ENCODE results near the gene TBX3.

TBX3 gene

GRCh38 chr12:114681116-114681871 is 2.7 kb downstream of the TBX3 start:
- DNase-seq = no peak
- Histone ChIP-seq H3K9me3 (replicated peaks; ENCODE audit: insufficient read depth, low read length) (no peaks in the 10 kb centered on the region), H3K36me3 (replicated peaks; ENCODE audit: insufficient read depth, low read length) (no peaks in the 10 kb centered on the region), H3F3A (ENCODE audit: insufficient read depth, low read length) (no peaks in the 10 kb centered on the region), H3K4me2 (ENCODE audit: low read depth, low read length) (no peak overlapping the region), H3K9ac (ENCODE audit: low read length) (no peak overlapping the region), H3K4me3 (ENCODE audit: low read length) (no peak overlapping the region), H4K20me1 (ENCODE audit: insufficient read depth, low read length) (no peaks in the 10 kb centered on the region), H3K79me2 (ENCODE audit: low read length) (no peaks in the 10 kb centered on the region), H2AFZ (ENCODE audit: low read length) (no peak overlapping the region), H3K27ac (ENCODE audit: low read length) (no peak overlapping the region), H3K9me2 (replicated peaks; ENCODE audit: insufficient read depth, low read length) (no peaks in the 10 kb centered on the region), H3K4me1 (ENCODE audit: low read length) (no peaks in the 10 kb centered on the region), H3K27me3 (replicated peaks; ENCODE audit: insufficient read depth, low read length) (no peaks in the 10 kb centered on the region)
- TF ChIP-seq, protein P1, sequence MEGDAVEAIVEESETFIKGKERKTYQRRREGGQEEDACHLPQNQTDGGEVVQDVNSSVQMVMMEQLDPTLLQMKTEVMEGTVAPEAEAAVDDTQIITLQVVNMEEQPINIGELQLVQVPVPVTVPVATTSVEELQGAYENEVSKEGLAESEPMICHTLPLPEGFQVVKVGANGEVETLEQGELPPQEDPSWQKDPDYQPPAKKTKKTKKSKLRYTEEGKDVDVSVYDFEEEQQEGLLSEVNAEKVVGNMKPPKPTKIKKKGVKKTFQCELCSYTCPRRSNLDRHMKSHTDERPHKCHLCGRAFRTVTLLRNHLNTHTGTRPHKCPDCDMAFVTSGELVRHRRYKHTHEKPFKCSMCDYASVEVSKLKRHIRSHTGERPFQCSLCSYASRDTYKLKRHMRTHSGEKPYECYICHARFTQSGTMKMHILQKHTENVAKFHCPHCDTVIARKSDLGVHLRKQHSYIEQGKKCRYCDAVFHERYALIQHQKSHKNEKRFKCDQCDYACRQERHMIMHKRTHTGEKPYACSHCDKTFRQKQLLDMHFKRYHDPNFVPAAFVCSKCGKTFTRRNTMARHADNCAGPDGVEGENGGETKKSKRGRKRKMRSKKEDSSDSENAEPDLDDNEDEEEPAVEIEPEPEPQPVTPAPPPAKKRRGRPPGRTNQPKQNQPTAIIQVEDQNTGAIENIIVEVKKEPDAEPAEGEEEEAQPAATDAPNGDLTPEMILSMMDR (IDR thresholded peaks at IDR 0.05; ENCODE audit: low read length) = no peak
- TF ChIP-seq EZH2 (optimal IDR thresholded peaks at IDR 0.05; ENCODE audit: low read depth, low read length) (no peak), EZH2phosphoT487 (IDR thresholded peaks at IDR 0.05; ENCODE audit: low read length) (no peak)

DNA sequence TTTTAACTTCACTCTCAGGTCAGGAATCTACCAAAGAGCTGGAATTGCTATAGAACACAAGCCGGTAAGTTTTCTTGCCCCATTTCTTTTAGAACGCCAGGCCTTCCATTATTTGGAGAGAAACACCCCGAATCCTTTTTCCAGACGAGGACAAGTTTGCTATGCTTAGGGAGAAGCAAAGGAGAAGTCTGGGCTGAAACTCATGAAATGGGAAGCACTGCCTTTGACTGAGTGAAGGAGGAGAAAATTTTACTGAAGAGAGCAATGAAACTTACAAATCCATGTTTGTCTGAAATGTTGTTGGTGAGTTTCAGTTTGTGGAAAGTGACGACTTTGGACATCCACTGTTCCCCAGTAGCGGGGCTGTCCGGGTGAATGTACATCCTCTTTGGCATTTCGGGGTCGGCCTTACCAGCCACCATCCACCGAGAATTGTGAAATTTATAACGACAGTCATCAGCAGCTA is 3.3 kb downstream of the TBX3 start:
- no peaks in the 10 kb centered on the region for H3K4me1 ChIP-seq (ENCODE audit: low read length)
- H4K20me1 ChIP-seq (ENCODE audit: insufficient read depth, low read length) = no peaks in the 10 kb centered on the region
- no peaks in the 10 kb centered on the region for H3K36me3 ChIP-seq (replicated peaks; ENCODE audit: insufficient read depth, low read length)
- no peak for TF ChIP-seq EZH2 (optimal IDR thresholded peaks at IDR 0.05; ENCODE audit: low read depth, low read length)
- no peak for TF ChIP-seq EZH2phosphoT487 (IDR thresholded peaks at IDR 0.05; ENCODE audit: low read length)
- TF ChIP-seq, protein P1 (IDR thresholded peaks at IDR 0.05; ENCODE audit: low read length) = no peak
- H2AFZ ChIP-seq (ENCODE audit: low read length) = no peak overlapping the region
- no peak overlapping the region for H3K4me3 ChIP-seq (ENCODE audit: low read length)
- no peaks in the 10 kb centered on the region for H3K79me2 ChIP-seq (ENCODE audit: low read length)
- no peaks in the 10 kb centered on the region for H3K9me2 ChIP-seq (replicated peaks; ENCODE audit: insufficient read depth, low read length)
- H3K9ac ChIP-seq (ENCODE audit: low read length) = no peak overlapping the region
- no peak overlapping the region for H3K4me2 ChIP-seq (ENCODE audit: low read depth, low read length)
- H3K27me3 ChIP-seq (replicated peaks; ENCODE audit: insufficient read depth, low read length) = no peaks in the 10 kb centered on the region
- no peaks in the 10 kb centered on the region for H3F3A ChIP-seq (ENCODE audit: insufficient read depth, low read length)
- no peaks in the 10 kb centered on the region for H3K9me3 ChIP-seq (replicated peaks; ENCODE audit: insufficient read depth, low read length)
- DNase-seq = no peak
- H3K27ac ChIP-seq (ENCODE audit: low read length) = no peak overlapping the region

DNA sequence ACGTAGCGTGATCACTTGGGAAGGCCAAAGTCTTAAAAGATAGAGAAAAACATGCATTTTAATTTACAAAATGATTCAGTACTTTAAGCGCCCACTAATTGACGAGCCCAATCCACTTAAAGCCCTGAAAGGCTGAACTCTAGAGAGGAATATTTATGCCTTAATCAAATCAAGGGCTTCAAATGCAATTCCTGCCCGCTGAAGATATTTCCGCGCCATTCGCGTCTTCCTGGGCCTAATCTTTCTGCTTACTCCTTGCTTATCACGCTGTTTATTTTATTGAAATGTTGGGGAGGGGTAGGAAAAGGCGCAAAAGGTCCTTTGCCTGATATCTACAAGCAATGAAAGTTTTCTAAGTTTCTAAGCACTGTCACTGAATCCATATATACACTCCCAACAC is 4.0 kb downstream of the TBX3 start:
- Histone ChIP-seq H3K4me3 (ENCODE audit: low read length) (no peak overlapping the region), H3K36me3 (replicated peaks; ENCODE audit: insufficient read depth, low read length) (no peaks in the 10 kb centered on the region), H4K20me1 (ENCODE audit: insufficient read depth, low read length) (no peaks in the 10 kb centered on the region), H2AFZ (ENCODE audit: low read length) (no peak overlapping the region), H3K27me3 (replicated peaks; ENCODE audit: insufficient read depth, low read length) (no peaks in the 10 kb centered on the region), H3K4me2 (ENCODE audit: low read depth, low read length) (no peak overlapping the region), H3K9ac (ENCODE audit: low read length) (no peak overlapping the region), H3K9me3 (replicated peaks; ENCODE audit: insufficient read depth, low read length) (no peaks in the 10 kb centered on the region), H3K27ac (ENCODE audit: low read length) (no peak overlapping the region), H3K9me2 (replicated peaks; ENCODE audit: insufficient read depth, low read length) (no peaks in the 10 kb centered on the region), H3K79me2 (ENCODE audit: low read length) (no peaks in the 10 kb centered on the region), H3K4me1 (ENCODE audit: low read length) (no peaks in the 10 kb centered on the region), H3F3A (ENCODE audit: insufficient read depth, low read length) (no peaks in the 10 kb centered on the region)
- no peak for DNase-seq
- no peak for TF ChIP-seq EZH2phosphoT487 (IDR thresholded peaks at IDR 0.05; ENCODE audit: low read length)
- TF ChIP-seq, protein P1 (IDR thresholded peaks at IDR 0.05; ENCODE audit: low read length) = no peak

Measured in MM.1S (cell line).